NCI-H446 (cell line): ENCODE measurements around the gene ZNF322.
"Not testable (repeated sequence)": the region's sequence is repeated elsewhere in the genome, so short reads cannot be mapped to it uniquely, and the experiment has no call there.

Experiments used
- DNase-seq, 2 experiments: peaks; one replicate each; lab custom pipeline; 2025; lab: John Stamatoyannopoulos, UW

Gene ZNF322

GRCh38 chr6:26659042-26659999 lies at the start of gene ZNF322:
Gene ZNF322, minus strand, starts transcription at chr6:26659746. Its CDS starts 21,193 bp downstream, at chr6:26638553.
- peak; percentile 85 to 94 for DNase-seq

- DNase-seq: not testable (repeated sequence)
Measured at GRCh38 chr6:26705780-26706179, 46.2 kb upstream of the ZNF322 start.

GRCh38 chr6:26705352-26705751 lies 45.8 kb upstream of the ZNF322 start:
- DNase-seq: not testable (repeated sequence)

GRCh38 chr6:26701023-26701747 lies 41.6 kb upstream of the ZNF322 start:
- DNase-seq: not testable (repeated sequence)

GRCh38 chr6:26697496-26697895 lies 38.0 kb upstream of the ZNF322 start:
- not testable (repeated sequence) for DNase-seq

GRCh38 chr6:26689324-26689947 lies 29.9 kb upstream of the ZNF322 start:
- not testable (repeated sequence) for DNase-seq

GRCh38 chr6:26682435-26683042 lies 23.0 kb upstream of the ZNF322 start:
- DNase-seq: not testable (repeated sequence)

GRCh38 chr6:26673287-26673686 lies 13.7 kb upstream of the ZNF322 start:
- not testable (repeated sequence) for DNase-seq

- DNase-seq: not testable (repeated sequence)
Measured at GRCh38 chr6:26670558-26670957, 11.0 kb upstream of the ZNF322 start.

- DNase-seq: not testable (repeated sequence)
Measured at GRCh38 chr6:26670003-26670402, 10.5 kb upstream of the ZNF322 start.

- peak in 1 of 2 experiments; percentile 6 for DNase-seq
Measured at GRCh38 chr6:26660000-26660361, 435 bp upstream of the ZNF322 start.

GRCh38 chr6:26657256-26657655 lies 2.3 kb downstream of the ZNF322 start:
- no peak for DNase-seq

- no peak for DNase-seq
Measured at GRCh38 chr6:26653007-26653406, 6.5 kb downstream of the ZNF322 start.

GRCh38 chr6:26651133-26651781 lies 8.3 kb downstream of the ZNF322 start:
- DNase-seq: no peak

- DNase-seq: no peak
Measured at GRCh38 chr6:26646074-26646473, 13.5 kb downstream of the ZNF322 start.

GRCh38 chr6:26640806-26641205 lies 18.7 kb downstream of the ZNF322 start:
- DNase-seq: no peak

- no peak for DNase-seq
Measured at GRCh38 chr6:26629359-26629758, 30.2 kb downstream of the ZNF322 start.

- no peak for DNase-seq
Measured at GRCh38 chr6:26627843-26628242, 31.7 kb downstream of the ZNF322 start.

- no peak for DNase-seq
Measured at GRCh38 chr6:26624557-26624956, 35.0 kb downstream of the ZNF322 start.

- DNase-seq: no peak
Measured at GRCh38 chr6:26623339-26623859, 36.1 kb downstream of the ZNF322 start.
